ENCODE results near the gene DENND4A. TPM values are rescaled to one million over a fixed set of nuclear protein-coding genes. Genes with fewer than 3 reads are reported as not detected.

DENND4A gene
- polyA plus RNA-seq, 2 of the 4 experiments (the other 2 are of a cell fraction) = 5.6 to 16.8 TPM

- CTCF ChIA-PET = interaction anchor here (0.7 to 2.4 kb wide), 3 partner anchors 11 to 113 kb away, joined by 3 to 9 read pairs (median 3); no protein-coding TSS in a partner anchor
- DNase-seq (ENCODE audit: low read depth in 1 of 2, low spot score in 1 of 2) = no peak
- Histone ChIP-seq H3K4me1 (peaks cover 13% of the 10 kb centered on the region), H3K4me3 (no peak overlapping the region), H3K4me2 (no peak overlapping the region), H3K9me3 (no peaks in the 10 kb centered on the region), H3K27ac (no peak overlapping the region)
- ATAC-seq = no peak
- 80% methylated on average over 5 of the region's 5 CpGs for WGBS (ENCODE audit: missing lambda C conversion rate)
- no peak for FAIRE-seq
- TF ChIP-seq NFE2L2 (conservative IDR thresholded peaks at IDR 0.05; ENCODE audit: low read length) (no peak), ZC3H11A (IDR thresholded peaks at IDR 0.05) (no peak), TP53 (CRISPR knock-in tag; IDR thresholded peaks at IDR 0.05) (no peak), CEBPB (IDR thresholded peaks at IDR 0.05) (no peak; a peak in 1 of 4 replicates), PHF8 (IDR thresholded peaks at IDR 0.05; ENCODE audit: borderline replicate concordance, low read depth) (no peak)
- POLR2A ChIA-PET = no interaction called here
These were observed 47.3 kb upstream of the DENND4A start for GRCh38 chr15:65839354-65839901.

DNA sequence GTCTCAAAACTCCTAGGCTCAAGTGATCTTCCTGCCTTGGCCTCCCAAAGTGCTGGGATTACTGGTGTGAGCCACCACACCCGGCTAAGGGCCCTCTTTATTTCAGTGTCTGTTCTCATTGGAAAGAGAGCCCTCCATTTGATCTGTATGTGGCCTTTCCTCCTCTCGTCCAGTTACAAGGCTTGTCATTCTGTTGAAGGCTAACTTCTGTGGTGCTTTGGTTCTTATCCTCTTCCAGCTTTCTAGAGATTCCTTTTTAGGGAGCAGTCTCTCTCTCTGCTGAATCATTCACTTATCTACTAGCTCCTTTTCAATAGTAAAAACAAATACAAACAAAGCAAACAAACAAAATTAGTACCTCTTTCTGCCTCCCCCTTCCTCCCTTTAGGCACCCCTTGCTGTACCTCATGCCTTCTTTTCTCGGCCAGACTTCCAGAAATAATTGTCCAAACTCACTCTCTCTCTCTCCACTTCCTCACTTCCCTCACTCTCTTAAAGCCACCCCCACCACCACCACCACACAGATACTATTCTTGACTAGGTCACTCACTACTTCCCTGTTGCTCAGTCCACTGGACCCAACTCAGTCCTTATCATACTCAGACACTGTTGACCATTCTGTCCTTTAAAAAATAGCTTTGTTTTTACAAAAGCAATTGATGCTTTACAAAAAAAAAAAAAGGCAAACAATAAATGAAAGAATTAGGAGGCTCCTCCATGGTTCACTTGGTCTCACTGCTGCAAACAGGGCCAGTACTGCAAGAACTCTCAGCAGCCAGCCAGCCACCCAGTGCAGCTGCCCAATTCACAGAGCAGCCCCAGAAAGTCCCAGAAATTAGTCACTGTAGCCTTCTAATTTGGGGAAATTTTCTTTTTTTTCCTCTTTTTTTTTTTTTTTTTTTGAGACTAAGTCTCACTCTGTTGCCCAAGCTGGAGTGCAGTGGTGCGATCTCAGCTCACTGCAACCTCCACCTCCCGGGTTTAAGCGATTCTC, 45.5 kb upstream of the DENND4A start:
- FAIRE-seq (no peak), DNase-seq (ENCODE audit: low read depth in 1 of 2, low spot score in 1 of 2) (no peak), ATAC-seq (no peak)
- ChIA-PET CTCF (interaction anchor here (0.6 to 6.6 kb wide), 21 partner anchors 8 to 246 kb away, joined by 3 to 64 read pairs (median 5); partner anchors contain the start of gene RAB11A), POLR2A (interaction anchor here (0.9 kb wide), 1 partner anchor 32 kb away, joined by 4 read pairs; the partner anchor contains the start of gene RAB11A)
- Histone ChIP-seq H3K4me3 (no peak overlapping the region), H3K4me2 (peak overlapping the region; percentile 19; the same call in 1 of the 3 replicates), H3K4me1 (peaks cover 28% of the 10 kb centered on the region), H3K9me3 (no peaks in the 10 kb centered on the region), H3K27ac (peak overlapping the region in 1 of 2 experiments; percentile 6; a peak in 1 of 6 replicates)
- TF ChIP-seq FOSB (CRISPR knock-in tag; IDR thresholded peaks at IDR 0.05) (no peak), ZC3H11A (IDR thresholded peaks at IDR 0.05) (no peak), BCL3 (IDR thresholded peaks at IDR 0.05) (no peak), FOSL2 (IDR thresholded peaks at IDR 0.05) (no peak), FOSL2 (CRISPR knock-in tag; IDR thresholded peaks at IDR 0.05) (no peak), HOXB5 (CRISPR knock-in tag; IDR thresholded peaks at IDR 0.05) (no peak), HMGXB4 (CRISPR knock-in tag; IDR thresholded peaks at IDR 0.05; ENCODE audit: borderline replicate concordance) (no peak), GATA3 (IDR thresholded peaks at IDR 0.05; ENCODE audit: borderline replicate concordance) (no peak), ATOH8 (CRISPR knock-in tag; IDR thresholded peaks at IDR 0.05; ENCODE audit: low read depth) (no peak), RNF2 (IDR thresholded peaks at IDR 0.05; ENCODE audit: borderline replicate concordance, low read depth) (no peak), SREBF2 (IDR thresholded peaks at IDR 0.05) (no peak)
- WGBS (ENCODE audit: missing lambda C conversion rate) = 68% methylated on average over 6 of the region's 6 CpGs

- TF ChIP-seq RAD21 (conservative IDR thresholded peaks at IDR 0.05 in 1 of 2, IDR thresholded peaks at IDR 0.05 in 1 of 2) (peak; percentile 57 to 62), E2F6 (IDR thresholded peaks at IDR 0.05; ENCODE audit: borderline replicate concordance, low read depth) (0 out of 2 replicates have a peak, but pooled peaks have one; percentile 23), SMC3 (IDR thresholded peaks at IDR 0.05) (peak; percentile 35; the same call in 2 of the 3 replicates), POLR2AphosphoS2 (conservative IDR thresholded peaks at IDR 0.05; ENCODE audit: low read length) (no peak), HOXB5 (CRISPR knock-in tag; IDR thresholded peaks at IDR 0.05) (no peak)
- TF ChIP-seq, protein P1, sequence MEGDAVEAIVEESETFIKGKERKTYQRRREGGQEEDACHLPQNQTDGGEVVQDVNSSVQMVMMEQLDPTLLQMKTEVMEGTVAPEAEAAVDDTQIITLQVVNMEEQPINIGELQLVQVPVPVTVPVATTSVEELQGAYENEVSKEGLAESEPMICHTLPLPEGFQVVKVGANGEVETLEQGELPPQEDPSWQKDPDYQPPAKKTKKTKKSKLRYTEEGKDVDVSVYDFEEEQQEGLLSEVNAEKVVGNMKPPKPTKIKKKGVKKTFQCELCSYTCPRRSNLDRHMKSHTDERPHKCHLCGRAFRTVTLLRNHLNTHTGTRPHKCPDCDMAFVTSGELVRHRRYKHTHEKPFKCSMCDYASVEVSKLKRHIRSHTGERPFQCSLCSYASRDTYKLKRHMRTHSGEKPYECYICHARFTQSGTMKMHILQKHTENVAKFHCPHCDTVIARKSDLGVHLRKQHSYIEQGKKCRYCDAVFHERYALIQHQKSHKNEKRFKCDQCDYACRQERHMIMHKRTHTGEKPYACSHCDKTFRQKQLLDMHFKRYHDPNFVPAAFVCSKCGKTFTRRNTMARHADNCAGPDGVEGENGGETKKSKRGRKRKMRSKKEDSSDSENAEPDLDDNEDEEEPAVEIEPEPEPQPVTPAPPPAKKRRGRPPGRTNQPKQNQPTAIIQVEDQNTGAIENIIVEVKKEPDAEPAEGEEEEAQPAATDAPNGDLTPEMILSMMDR (IDR thresholded peaks at IDR 0.05) = peak; percentile 56
- Histone ChIP-seq H3K27ac (no peak overlapping the region), H3K4me1 (peaks cover 36% of the 10 kb centered on the region), H3K4me3 (no peak overlapping the region), H3K4me2 (no peak overlapping the region), H3K9me3 (no peaks in the 10 kb centered on the region)
- 63% methylated on average over 4 of the region's 4 CpGs for whole genome bisulfite sequencing (ENCODE audit: missing lambda C conversion rate)
- ChIA-PET POLR2A (interaction anchor here (5.0 kb wide), 1 partner anchor 33 kb away, joined by 62 read pairs; the partner anchor contains the start of gene RAB11A), CTCF (interaction anchor here (0.6 to 6.6 kb wide), 14 partner anchors 9 to 245 kb away, joined by 3 to 64 read pairs (median 6); partner anchors contain the start of gene RAB11A)
- DNase-seq (ENCODE audit: low read depth in 1 of 2, low spot score in 1 of 2) = no peak
- no peak for ATAC-seq
- no peak for FAIRE-seq
These were observed 44.6 kb upstream of the DENND4A start for GRCh38 chr15:65836665-65837064.
